Spleen (tissue), 11 donors: Measurements from ENCODE around the gene HSPA12B. TPM values are rescaled to one million over a fixed set of nuclear protein-coding genes. Genes with fewer than 3 reads are reported as not detected.

Experiments used
- DNase-seq: peaks from one replicate; pipeline ENCODE4 v3.0.0-alpha.2; 2020
- H3K27ac ChIP-seq, 8 donors: fragments of 200-600 bp; sonication (generic) in 7 of 8; 1 replicate in 4 of 8; 2 replicates in 4 of 8; pipeline versions ENCODE4 v1.5.0 to v1.8.0; 2016 to 2021; ENCODE audit warnings: inconsistent platforms in 4 of 8, mild to moderate bottlenecking in 4 of 8, moderate library complexity in 1 of 8
- H3K27me3 ChIP-seq, 7 donors: fragments of 200-600 bp; sonication (generic) in 6 of 7; replicated peaks in 1 of 7; 1 replicate in 4 of 7; 2 replicates in 3 of 7; pipeline versions ENCODE4 v1.5.0 to v1.8.0; 2016 to 2021; ENCODE audit warnings: inconsistent platforms in 3 of 7, mild to moderate bottlenecking in 1 of 7
- H3K36me3 ChIP-seq, 6 donors: fragments of 200-600 bp; sonication (generic) in 5 of 6; 1 replicate in 4 of 6; 2 replicates in 2 of 6; pipeline versions ENCODE4 v1.5.0 to v1.8.0; 2016 to 2021; ENCODE audit warnings: inconsistent platforms in 2 of 6
- H3K4me1 ChIP-seq, 6 donors: fragments of 200-600 bp; sonication (generic) in 5 of 6; 1 replicate in 3 of 6; 2 replicates in 3 of 6; pipeline versions ENCODE4 v1.5.0 to v1.8.0; 2016 to 2021; ENCODE audit warnings: inconsistent platforms in 3 of 6
- H3K4me3 ChIP-seq, 8 donors: fragments of 200-600 bp; sonication (generic) in 7 of 8; 1 replicate in 4 of 8; 2 replicates in 4 of 8; pipeline versions ENCODE4 v1.5.0 to v1.8.0; 2016 to 2021; ENCODE audit warnings: inconsistent platforms in 4 of 8, mild to moderate bottlenecking in 4 of 8, moderate library complexity in 2 of 8
- H3K9me3 ChIP-seq, 8 donors: fragments of 200-600 bp; sonication (generic) in 7 of 8; 1 replicate in 4 of 8; 2 replicates in 4 of 8; pipeline versions ENCODE4 v1.5.0 to v1.8.0; 2016 to 2021; ENCODE audit warnings: inconsistent platforms in 4 of 8
- CTCF ChIP-seq, 11 experiments: fragments of 200-600 bp in 7 of 11; fragments of 450-650 bp in 4 of 11; sonication (generic) in 4 of 11; IDR thresholded peaks in 8 of 11; conservative IDR thresholded peaks in 3 of 11; 1 replicate in 7 of 11; 2 replicates in 4 of 11; pipeline versions ENCODE4 v1.4.0 to v1.8.0; 2016 to 2021; ENCODE audit warnings: antibody characterized with exemption in 11 of 11, inconsistent platforms in 4 of 11, mild to moderate bottlenecking in 1 of 11
- POLR2A ChIP-seq, 3 donors: fragments of 450-650 bp; IDR thresholded peaks; one replicate each; pipeline ENCODE4 v1.5.1; 2017; ENCODE audit warnings: antibody characterized with exemption in 3 of 3, mild to moderate bottlenecking in 1 of 3
- POLR2AphosphoS5 ChIP-seq, 3 donors: sonication (generic); formaldehyde crosslinking; IDR thresholded peaks; one replicate each; pipeline ENCODE4 v1.5.1; 2017; ENCODE audit warnings: antibody characterized with exemption in 3 of 3
- WGBS, 5 donors: extraction: QIAGEN DNeasy Blood & Tissue Kit in 3 of 5; methylation state at CpG; one replicate each; pipeline versions ENCODE4 v1.1.5 to v1.1.7; 2013 to 2018; 5-methylcytosine and 5-hydroxymethylcytosine counted together
- intact Hi-C: fragments of 100-400 bp; cut with DNase I; formaldehyde crosslinking; loops from one replicate; pipeline ENCODE4 v1.15.0; 2023; ENCODE audit warnings: low total_unique reads
- polyA plus RNA-seq, 3 donors: library from polyadenylated mRNA; stranded (reverse); fragments of 200-250 nt; gene quantifications; one replicate each; pipeline ENCODE4 v1.2.1, GENCODE V29; 2013
- total RNA-seq, 7 donors: library from RNA; depleted of rRNA in 3 of 7; stranded (reverse); fragments of >200 nt in 3 of 7; fragmentation: NEBNext Ultra II Directional in 4 of 7; extraction: Animal tissue kit (Norgen Biotek cat#: 25700) in 4 of 7; gene quantifications; one replicate each; pipeline versions ENCODE4 v1.1.0 to v1.2.1, GENCODE V29; 2016 to 2021
- donor health status: healthy with polysubstance abuse.
- donor health status: DM: no; HTN: no; CAD: no; lungs with moderate emphysema.
- donor health status: DM: no; HTN: no; CAD: no.
- donor health status: Bipolar disorder and iron deficiency.
- donor health status: healthy.
- donor health status: DM: no; HTN: no; CAD: no.
- donor health status: DM: yes; HTN: yes; CAD: no.

HSPA12B gene
- total and polyA plus RNA-seq, 10 donors = 5.7 to 74.0 (median 27.2) TPM

GRCh38 chr20:3753501-3754275 is 21.2 kb downstream of the HSPA12B start:
- WGBS, 5 donors = 70 to 86% (median 82%) methylated on average over 14 to 26 of the region's 26 CpGs
- H3K9me3 ChIP-seq = no peaks in the 10 kb centered on the region
- no peak overlapping the region for H3K4me3 ChIP-seq
- no peak for DNase-seq
- peaks cover 0 to 6% (median 0%) of the 10 kb centered on the region in 7 donors for H3K27me3 ChIP-seq
- H3K4me1 ChIP-seq = peaks cover 0 to 46% (median 29%) of the 10 kb centered on the region in 6 donors
- peaks cover 0 to 93% (median 15%) of the 10 kb centered on the region in 6 donors for H3K36me3 ChIP-seq
- TF ChIP-seq CTCF (IDR thresholded peaks at IDR 0.05 in 8 of 11, conservative IDR thresholded peaks at IDR 0.05 in 3 of 11) (no peak), POLR2AphosphoS5 (IDR thresholded peaks at IDR 0.05) (peak; percentile 10 to 45 (median 41)), POLR2A (IDR thresholded peaks at IDR 0.05) (no peak)
- intact Hi-C loops = no loop called here
- H3K27ac ChIP-seq = peak overlapping the region in 2 of 8 donors; percentile 33 to 36

- H3K4me3 ChIP-seq = no peak overlapping the region
- TF ChIP-seq CTCF (IDR thresholded peaks at IDR 0.05 in 8 of 11, conservative IDR thresholded peaks at IDR 0.05 in 3 of 11) = no peak
- TF ChIP-seq POLR2AphosphoS5 (IDR thresholded peaks at IDR 0.05) = peak in 2 of 3 donors; percentile 28 to 52
- TF ChIP-seq POLR2A (IDR thresholded peaks at IDR 0.05) = no peak
- peaks cover 0 to 6% (median 0%) of the 10 kb centered on the region in 7 donors for H3K27me3 ChIP-seq
- DNase-seq = no peak
- intact Hi-C loops = no loop called here
- no peaks in the 10 kb centered on the region for H3K9me3 ChIP-seq
- 86 to 92% (median 90%) methylated on average over 14 to 16 of the region's 16 CpGs for WGBS, 5 donors
- H3K36me3 ChIP-seq = peaks cover 0 to 93% (median 15%) of the 10 kb centered on the region in 6 donors
- H3K27ac ChIP-seq = peak overlapping the region in 1 of 8 donors; percentile 16
- peaks cover 0 to 52% (median 29%) of the 10 kb centered on the region in 6 donors for H3K4me1 ChIP-seq
Observed at GRCh38 chr20:3754276-3754630, 21.8 kb downstream of the HSPA12B start.

GRCh38 chr20:3755269-3755668 is 22.8 kb downstream of the HSPA12B start:
- TF ChIP-seq POLR2AphosphoS5 (IDR thresholded peaks at IDR 0.05) = peak; percentile 19 to 62 (median 59)
- TF ChIP-seq CTCF (IDR thresholded peaks at IDR 0.05 in 8 of 11, conservative IDR thresholded peaks at IDR 0.05 in 3 of 11) = no peak
- intact Hi-C loops = no loop called here
- peaks cover 0 to 93% (median 10%) of the 10 kb centered on the region in 6 donors for H3K36me3 ChIP-seq

GRCh38 chr20:3755814-3756480 is 23.5 kb downstream of the HSPA12B start:
- Histone ChIP-seq H3K36me3 (peaks cover 0 to 93% (median 9%) of the 10 kb centered on the region in 6 donors), H3K27ac (no peak overlapping the region), H3K27me3 (no peaks in the 10 kb centered on the region), H3K9me3 (no peaks in the 10 kb centered on the region), H3K4me1 (peaks cover 0 to 69% (median 33%) of the 10 kb centered on the region in 6 donors), H3K4me3 (no peak overlapping the region)
- intact Hi-C loops = no loop called here
- TF ChIP-seq CTCF (IDR thresholded peaks at IDR 0.05 in 8 of 11, conservative IDR thresholded peaks at IDR 0.05 in 3 of 11) (no peak), POLR2AphosphoS5 (IDR thresholded peaks at IDR 0.05) (no peak)
- 80 to 90% (median 88%) methylated on average over 3 to 5 of the region's 5 CpGs for WGBS, 5 donors
- no peak for DNase-seq

More at GRCh38 chr20:3755269-3755668, 22.8 kb downstream of the HSPA12B start:
- WGBS, 5 donors = 80 to 100% (median 87%) methylated on average over 2 to 7 of the region's 7 CpGs
- DNase-seq = no peak
- Histone ChIP-seq H3K9me3 (no peaks in the 10 kb centered on the region), H3K27ac (no peak overlapping the region), H3K4me1 (peaks cover 0 to 62% (median 31%) of the 10 kb centered on the region in 6 donors), H3K4me3 (no peak overlapping the region), H3K27me3 (no peaks in the 10 kb centered on the region)
